Naive thymus-derived CD8-positive, alpha-beta T cell (primary cell): ENCODE results near the gene TPRKB. TPM values are rescaled to one million over a fixed set of nuclear protein-coding genes. Genes with fewer than 3 reads are reported as not detected.
A peak's percentile ranks its signal among the peaks of the same experiment; 100 is the strongest.
"Not testable (repeated sequence)": the region's sequence is repeated elsewhere in the genome, so short reads cannot be mapped to it uniquely, and the experiment has no call there.

Source experiments
- ATAC-seq, 2 donors: fragments of 150-1000 bp; cut with Tn5 transposase in 1 of 2; sonication (Bioruptor Pico), chemical (Tn5 transposase) in 1 of 2; 1 replicate in 1 of 2; 2 replicates in 1 of 2; pipeline ENCODE4 v1.10.0; 2021; ENCODE audit warnings: mild to moderate bottlenecking in 2 of 2, moderate library complexity in 2 of 2
- POLR2A ChIA-PET: fragments of 350-600 bp; sonication (Branson Sonifier 250); formaldehyde crosslinking; loops from one replicate; lab custom pipeline; 2021; ENCODE audit warnings: antibody characterized with exemption; lab: Charles Lee
- DNase-seq, 10 donors: peaks; one replicate each; pipeline versions ENCODE4 v3.0.0 to v3.0.0-alpha.2; 2020 to 2022
- H3K27ac Mint-ChIP-seq, 10 donors: one replicate each; pipeline ENCODE4 v1.8.0; 2020 to 2022; ENCODE audit warnings: mild to moderate bottlenecking in 10 of 10, mixed read lengths in 10 of 10, moderate library complexity in 4 of 10, inconsistent platforms in 1 of 10
- H3K27me3 Mint-ChIP-seq, 5 donors: one replicate each; pipeline ENCODE4 v1.8.0; 2021 to 2022; ENCODE audit warnings: mixed read lengths in 5 of 5
- H3K36me3 Mint-ChIP-seq, 3 donors: one replicate each; pipeline ENCODE4 v1.8.0; 2020 to 2022; ENCODE audit warnings: mixed read lengths in 3 of 3, mild to moderate bottlenecking in 2 of 3, inconsistent platforms in 1 of 3
- H3K4me1 Mint-ChIP-seq, 4 donors: one replicate each; pipeline ENCODE4 v1.8.0; 2021 to 2022; ENCODE audit warnings: mixed read lengths in 4 of 4
- H3K4me3 Mint-ChIP-seq, 10 donors: one replicate each; pipeline ENCODE4 v1.8.0; 2020 to 2022; ENCODE audit warnings: mild to moderate bottlenecking in 10 of 10, mixed read lengths in 10 of 10, moderate library complexity in 6 of 10, inconsistent platforms in 1 of 10
- H3K9me3 Mint-ChIP-seq, 9 donors: one replicate each; pipeline ENCODE4 v1.8.0; 2020 to 2022; ENCODE audit warnings: mixed read lengths in 9 of 9, mild to moderate bottlenecking in 3 of 9, inconsistent platforms in 1 of 9, moderate library complexity in 1 of 9
- polyA plus RNA-seq, 3 donors: library from polyadenylated mRNA; unstranded; fragments of 300-500 nt; fragmentation: Illumina TruSeq; gene quantifications; one replicate each; pipeline ENCODE4 v1.2.3, GENCODE V29; 2021
- total RNA-seq, 8 experiments: library from RNA in 2 of 8; stranded (reverse) in 2 of 8; gene quantifications; one replicate each; pipeline ENCODE4 v1.2.3 and lab custom pipeline; 2021 to 2026

The TPRKB gene
- total and polyA plus RNA-seq, 5 experiments from 2014 or later: 27.7 to 74.7 (median 71.4) TPM

DNA sequence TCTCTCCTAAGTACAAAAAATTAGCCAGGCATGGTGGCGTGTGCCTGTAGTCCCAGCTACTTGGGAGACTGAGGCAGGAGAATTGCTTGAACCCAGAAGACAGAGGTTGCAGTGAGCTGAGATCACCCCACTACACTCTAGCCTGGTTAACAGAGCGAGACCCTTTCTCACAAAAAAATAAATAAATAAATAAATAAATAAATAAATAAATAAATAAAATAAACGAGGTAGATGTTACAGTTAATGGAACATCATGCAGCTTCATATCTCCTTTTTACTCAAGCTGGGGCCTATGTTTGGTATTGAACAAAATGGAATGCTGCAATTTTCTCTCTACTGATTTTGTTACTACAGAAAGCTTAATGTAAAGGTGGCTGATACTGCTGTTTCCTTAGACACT, 40.6 kb downstream of the TPRKB start:
- H3K4me3 Mint-ChIP-seq, ATAC-seq, H3K36me3 Mint-ChIP-seq, H3K27ac Mint-ChIP-seq, POLR2A ChIA-PET, DNase-seq, H3K4me1 Mint-ChIP-seq: not testable (repeated sequence)
- Mint-ChIP-seq H3K27me3 (peaks cover 0 to 15% (median 11%) of the 10 kb centered on the region in 5 donors), H3K9me3 (peaks cover 0 to 22% (median 0%) of the 10 kb centered on the region in 9 donors)

GRCh38 chr2:73690372-73691088, 46.6 kb downstream of the TPRKB start:
- H3K4me3 Mint-ChIP-seq, POLR2A ChIA-PET, H3K27ac Mint-ChIP-seq, H3K4me1 Mint-ChIP-seq, H3K27me3 Mint-ChIP-seq: not testable (repeated sequence)
- ATAC-seq (peak; percentile 74 to 79), DNase-seq (peak in 6 of 10 donors; percentile 6 to 24 (median 9))
- peaks cover 0 to 10% (median 6%) of the 10 kb centered on the region in 3 donors for H3K36me3 Mint-ChIP-seq
- peaks cover 0 to 19% (median 4%) of the 10 kb centered on the region in 9 donors for H3K9me3 Mint-ChIP-seq

- H3K27me3 Mint-ChIP-seq, POLR2A ChIA-PET, H3K27ac Mint-ChIP-seq, ATAC-seq, H3K4me3 Mint-ChIP-seq, H3K4me1 Mint-ChIP-seq, DNase-seq: not testable (repeated sequence)
- Mint-ChIP-seq H3K9me3 (peaks cover 0 to 19% (median 4%) of the 10 kb centered on the region in 9 donors), H3K36me3 (peaks cover 0 to 10% (median 6%) of the 10 kb centered on the region in 3 donors)
These were observed 48.7 kb downstream of the TPRKB start for GRCh38 chr2:73688494-73688893.

GRCh38 chr2:73685764-73686438, 51.2 kb downstream of the TPRKB start:
- Mint-ChIP-seq H3K27ac (peak overlapping the region in 2 of 10 donors; percentile 7 to 12), H3K27me3 (peaks cover 0 to 2% (median 0%) of the 10 kb centered on the region in 5 donors), H3K9me3 (peaks cover 0 to 19% (median 4%) of the 10 kb centered on the region in 9 donors), H3K4me1 (no peaks in the 10 kb centered on the region), H3K4me3 (no peak overlapping the region), H3K36me3 (peaks cover 0 to 10% (median 6%) of the 10 kb centered on the region in 3 donors)
- ATAC-seq (no peak), DNase-seq (no peak)
- POLR2A ChIA-PET: no interaction called here

GRCh38 chr2:73684905-73685304, 52.2 kb downstream of the TPRKB start:
- H3K4me1 Mint-ChIP-seq, H3K27ac Mint-ChIP-seq, ATAC-seq, DNase-seq, H3K4me3 Mint-ChIP-seq, H3K27me3 Mint-ChIP-seq, POLR2A ChIA-PET: not testable (repeated sequence)
- H3K36me3 Mint-ChIP-seq: peaks cover 0 to 10% (median 6%) of the 10 kb centered on the region in 3 donors
- H3K9me3 Mint-ChIP-seq: peaks cover 0 to 19% (median 4%) of the 10 kb centered on the region in 9 donors

DNA sequence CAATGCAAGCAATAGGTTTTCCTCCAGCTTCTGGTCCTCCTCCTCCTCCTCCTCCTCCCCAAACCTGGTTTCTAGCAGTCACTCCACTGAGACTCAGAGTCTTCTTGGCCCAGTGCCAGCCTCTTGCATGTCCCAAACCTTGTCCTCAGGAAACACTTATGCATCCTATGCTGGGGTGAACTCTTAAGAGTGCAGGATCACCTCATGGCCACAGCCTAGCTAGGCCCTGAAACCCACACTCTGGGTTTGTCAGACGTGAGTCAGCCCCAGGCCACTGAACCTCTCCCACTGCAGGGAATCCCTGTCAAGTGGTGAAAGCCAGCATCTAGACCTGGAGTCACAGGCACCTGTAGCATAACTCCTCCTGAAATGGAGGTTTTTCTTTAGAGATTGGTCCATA, 52.8 kb downstream of the TPRKB start:
- POLR2A ChIA-PET, H3K4me1 Mint-ChIP-seq, H3K27me3 Mint-ChIP-seq, ATAC-seq, DNase-seq, H3K27ac Mint-ChIP-seq, H3K4me3 Mint-ChIP-seq: not testable (repeated sequence)
- Mint-ChIP-seq H3K9me3 (peaks cover 0 to 16% (median 4%) of the 10 kb centered on the region in 9 donors), H3K36me3 (peaks cover 0 to 10% (median 6%) of the 10 kb centered on the region in 3 donors)

DNA sequence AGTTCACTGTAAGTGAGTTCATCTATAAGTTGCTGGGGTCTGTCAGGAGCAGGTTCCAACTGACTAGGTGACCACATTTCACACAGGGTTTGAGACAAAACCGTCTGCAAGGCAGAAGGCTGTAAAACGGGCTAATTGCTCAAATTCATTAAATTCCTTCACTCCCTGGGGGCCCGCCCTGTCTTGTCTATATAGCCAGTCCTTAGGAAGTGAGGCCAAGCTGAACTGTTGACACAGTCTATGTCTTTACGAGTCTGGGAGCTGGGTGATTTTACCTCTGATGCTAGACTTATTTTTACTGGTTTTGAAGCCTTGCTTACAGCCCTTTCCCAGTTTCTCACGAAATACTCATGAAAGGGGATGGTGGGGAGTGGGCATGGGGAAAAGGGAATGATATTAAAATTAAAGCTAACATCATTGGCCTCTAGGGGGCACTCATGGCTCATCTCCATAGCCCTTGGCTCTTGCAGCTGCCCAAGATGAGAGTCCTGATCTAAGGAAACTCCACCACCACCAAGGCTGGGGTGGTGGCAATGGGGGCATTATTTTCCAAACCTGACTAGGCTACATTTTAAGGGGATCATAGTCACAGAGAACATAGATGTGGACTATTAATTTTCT, 57.1 kb downstream of the TPRKB start:
- H3K9me3 Mint-ChIP-seq, DNase-seq, H3K4me1 Mint-ChIP-seq, H3K36me3 Mint-ChIP-seq, H3K27me3 Mint-ChIP-seq, ATAC-seq, H3K27ac Mint-ChIP-seq, POLR2A ChIA-PET, H3K4me3 Mint-ChIP-seq: not testable (repeated sequence)

Other genes with a start within 250 kb of the TPRKB start
- not detected for gene NAT8, start 94.9 kb downstream of the TPRKB start, total RNA-seq
- not detected for gene NAT8, start 94.9 kb downstream of the TPRKB start, polyA plus RNA-seq
- gene DUSP11, start 42.8 kb upstream of the TPRKB start, total RNA-seq: 10 to 100 TPM; 48.1 to 48.4 TPM
- gene DUSP11, start 42.8 kb upstream of the TPRKB start, polyA plus RNA-seq: 10 to 100 TPM; 40.2 to 49.6 (median 49.0) TPM
- not detected for gene C2orf78, start 46.8 kb upstream of the TPRKB start, total RNA-seq
- not detected for gene C2orf78, start 46.8 kb upstream of the TPRKB start, polyA plus RNA-seq
- gene STAMBP, start 91.6 kb upstream of the TPRKB start, total RNA-seq: 10 to 100 TPM; 28.3 to 32.3 TPM
- gene STAMBP, start 91.6 kb upstream of the TPRKB start, polyA plus RNA-seq: 10 to 100 TPM; 32.3 to 44.3 (median 35.0) TPM
- not detected for gene ACTG2, start 155.7 kb upstream of the TPRKB start, total RNA-seq
- gene ACTG2, start 155.7 kb upstream of the TPRKB start, polyA plus RNA-seq: under 1 TPM in 1 of 3 donors, not detected in 2; 0.13 TPM
- gene DGUOK, start 189.5 kb upstream of the TPRKB start, total RNA-seq: 10 to 100 TPM; 70.3 to 72.3 TPM
- 100 to 1,000 TPM; 207 to 219 (median 215) TPM for gene DGUOK, start 189.5 kb upstream of the TPRKB start, polyA plus RNA-seq
- 10 to 100 TPM; 30.1 to 30.5 TPM for gene TET3, start 247.6 kb upstream of the TPRKB start, total RNA-seq
- gene TET3, start 247.6 kb upstream of the TPRKB start, polyA plus RNA-seq: 1 to 10 TPM in 1 of 3 donors, under 1 TPM in 2; 0.46 to 1.0 (median 0.61) TPM